HG03460 (cell line): ENCODE data around the gene SLC22A23.

Experiments used
- ATAC-seq: cut with Tn5 transposase; IDR thresholded peaks from one replicate; pipeline ENCODE4 v1.9.1; 2021; ENCODE audit not compliant: unreplicated experiment

SLC22A23 gene

DNA sequence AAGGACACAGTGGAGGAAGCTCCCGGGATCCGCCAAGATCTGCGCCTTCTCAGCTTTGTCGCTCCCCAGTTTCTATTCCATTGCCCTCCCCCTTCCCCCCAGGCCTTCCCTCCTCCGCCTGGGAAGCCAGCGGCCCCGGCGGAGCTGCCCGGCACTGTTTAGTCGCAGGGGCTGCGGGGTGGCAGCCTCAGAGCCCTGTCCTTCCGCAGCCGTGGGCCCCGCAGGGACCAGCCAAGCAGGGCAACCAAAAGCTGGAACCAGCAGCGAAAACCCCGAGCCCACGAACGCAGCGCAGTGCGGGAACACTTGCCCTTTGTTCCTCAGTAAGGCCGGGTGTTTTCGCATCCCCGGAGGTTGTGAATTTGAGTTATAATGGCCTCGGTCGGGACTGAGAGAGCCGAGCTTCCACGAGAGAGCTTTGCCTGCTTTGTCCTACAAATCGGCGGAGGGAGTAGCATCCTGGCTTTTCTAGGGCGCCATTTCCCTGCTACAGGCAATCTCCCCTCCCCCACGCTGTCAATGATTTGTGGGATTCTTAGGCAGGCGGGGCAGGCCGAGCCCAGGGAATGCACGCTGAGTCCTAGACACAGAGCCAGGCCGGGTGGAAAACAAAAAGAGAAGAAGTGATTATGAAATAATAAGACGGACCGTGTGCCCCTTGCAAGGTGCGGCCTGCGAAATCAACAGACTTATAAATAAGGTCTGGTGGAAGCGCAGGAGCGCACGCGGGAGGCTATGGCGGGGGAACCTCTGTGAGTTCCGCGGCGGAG lies 225.4 kb downstream of the SLC22A23 start:
- no peak for ATAC-seq

DNA sequence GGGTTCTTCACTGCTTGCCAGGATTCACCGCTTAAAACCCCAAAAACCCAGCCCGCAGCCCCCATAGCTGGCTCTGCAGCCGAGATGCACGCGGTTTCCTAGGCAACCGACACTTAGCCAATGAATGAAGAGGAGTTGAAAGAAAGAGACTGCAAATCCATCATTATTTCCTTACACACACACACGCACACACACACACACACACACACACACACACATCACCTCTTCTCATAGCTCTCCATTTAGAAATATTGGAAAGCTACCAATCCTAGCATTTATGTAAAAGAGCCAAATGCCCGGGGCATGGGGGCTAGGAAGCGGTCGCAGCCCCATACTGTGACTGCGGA lies 226.0 kb downstream of the SLC22A23 start:
- ATAC-seq, result no peak

DNA sequence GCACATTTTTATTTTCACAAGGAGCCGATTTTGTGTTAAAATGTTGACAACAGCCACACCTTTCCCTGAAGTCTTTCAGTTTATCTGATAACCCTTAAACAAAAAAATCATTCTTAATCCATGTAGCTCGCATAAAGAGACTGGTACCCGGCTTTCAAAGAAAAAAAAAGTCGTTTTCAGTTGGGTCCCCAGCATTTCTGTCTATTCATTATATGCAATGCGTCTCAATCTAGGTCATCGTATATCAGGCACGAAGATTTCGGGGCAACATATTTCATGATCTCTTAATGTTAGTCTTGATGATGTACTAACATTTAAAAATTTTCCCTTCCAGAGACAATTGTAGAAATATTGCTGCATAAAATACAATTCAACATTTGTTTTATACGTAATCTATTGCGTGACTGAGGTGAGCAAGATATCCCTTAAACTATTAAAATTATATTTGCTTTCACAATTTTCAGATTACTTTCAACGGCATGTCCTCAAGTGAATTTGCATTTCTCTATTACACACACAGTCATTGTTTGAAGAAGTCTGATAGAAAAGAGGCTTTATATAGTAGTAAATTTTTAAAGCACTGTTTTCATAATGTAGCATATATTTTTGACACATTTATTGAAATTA lies 226.5 kb downstream of the SLC22A23 start:
- ATAC-seq, result no peak

DNA sequence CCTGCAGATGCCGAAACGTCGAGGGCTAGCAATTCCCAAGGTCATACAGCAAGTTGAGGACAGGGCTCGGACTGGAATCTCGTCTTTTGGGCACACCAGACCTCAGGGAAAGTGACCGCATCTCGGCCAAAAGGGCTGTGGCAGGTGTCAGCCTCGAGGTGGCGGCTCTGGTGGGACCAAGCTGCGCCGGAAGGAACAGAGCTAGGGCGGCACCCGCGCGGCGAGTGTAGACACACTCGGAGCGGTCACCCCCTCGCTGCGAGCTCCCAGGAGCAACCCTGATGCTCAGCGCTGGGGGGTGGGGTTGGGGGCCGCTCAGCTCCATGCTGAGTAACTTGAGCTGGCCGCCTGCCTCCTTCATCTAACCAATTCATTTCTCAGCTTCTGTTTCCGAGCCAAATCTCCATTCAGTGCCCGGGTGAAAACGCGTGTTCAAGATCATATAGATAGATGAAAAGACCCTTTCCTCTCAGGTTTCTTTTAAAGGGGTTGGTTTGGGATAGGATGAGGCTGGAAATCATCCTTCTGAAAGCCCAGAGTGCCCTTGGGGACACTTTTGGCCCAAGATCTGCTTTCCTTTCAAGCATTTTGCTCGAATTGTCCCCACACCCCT lies 227.2 kb downstream of the SLC22A23 start:
- no peak for ATAC-seq

DNA sequence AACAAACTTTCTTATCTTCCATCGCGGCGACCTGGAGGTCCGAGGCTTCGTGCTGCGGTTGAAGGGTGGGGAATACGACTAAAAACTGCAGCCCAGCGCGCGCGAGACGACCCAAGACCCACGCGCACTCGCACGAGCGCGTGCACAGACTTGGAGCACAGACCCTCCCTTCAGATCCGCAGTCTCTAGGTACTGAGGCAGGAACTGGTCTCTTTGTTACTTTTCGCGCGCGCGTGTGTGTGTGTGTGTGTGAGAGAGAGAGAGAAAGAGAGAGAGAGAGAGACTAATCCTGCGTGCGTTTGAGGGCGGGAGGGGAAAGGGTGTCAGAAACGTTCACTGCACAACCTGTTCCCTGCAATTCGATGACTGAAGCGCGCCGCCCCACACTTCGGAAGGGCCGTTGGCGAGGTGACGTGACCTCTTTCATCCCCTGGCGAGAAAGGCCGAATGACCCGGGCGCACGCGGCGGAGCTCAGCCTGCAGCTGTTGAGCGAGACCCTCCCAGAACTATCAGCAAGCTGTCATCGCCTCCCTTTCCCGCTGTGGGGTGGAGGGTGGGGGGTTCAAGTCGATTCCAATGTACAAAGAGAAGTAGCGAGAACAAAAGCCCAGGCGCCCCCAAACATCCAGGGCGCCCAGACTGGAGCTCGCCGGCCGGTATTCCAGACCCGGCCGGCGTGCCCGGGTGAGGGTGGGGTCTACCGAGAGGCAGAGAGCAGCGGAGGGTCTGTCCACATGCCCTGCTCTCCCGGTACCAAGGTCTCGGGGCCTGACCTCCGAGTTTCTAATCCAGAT lies 227.9 kb downstream of the SLC22A23 start:
- no peak for ATAC-seq

DNA sequence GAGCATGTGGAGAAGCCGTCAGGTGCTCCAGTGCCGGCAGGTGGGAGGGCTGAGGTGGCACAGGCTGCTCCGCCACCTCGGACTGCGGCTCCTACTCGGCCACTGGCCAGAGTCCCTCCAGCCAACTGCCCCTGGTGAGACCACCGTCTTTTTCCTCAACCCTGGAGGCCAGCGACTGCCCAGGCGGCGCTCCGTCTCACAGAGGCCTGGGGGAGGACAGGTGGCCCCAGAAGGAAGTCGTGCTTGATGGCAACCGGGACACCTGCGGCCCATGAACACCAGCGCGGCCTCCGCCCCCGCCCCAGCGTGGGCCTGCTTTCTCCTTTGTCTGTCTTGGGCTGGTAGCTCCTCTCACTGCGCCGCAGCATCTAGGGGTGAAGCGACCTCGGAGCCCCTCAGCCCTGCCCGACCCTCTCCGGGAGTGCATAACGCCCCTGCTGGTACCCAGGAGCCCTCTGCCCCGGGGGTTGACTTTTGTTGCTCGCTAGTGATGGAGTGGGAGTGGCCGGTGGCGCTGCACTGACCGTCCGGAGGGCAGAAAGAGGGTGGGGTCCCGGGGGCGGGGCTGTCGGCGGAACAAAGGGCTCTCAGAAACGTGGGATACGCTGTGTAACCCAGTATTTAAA lies 228.7 kb downstream of the SLC22A23 start:
- ATAC-seq, result no peak

DNA sequence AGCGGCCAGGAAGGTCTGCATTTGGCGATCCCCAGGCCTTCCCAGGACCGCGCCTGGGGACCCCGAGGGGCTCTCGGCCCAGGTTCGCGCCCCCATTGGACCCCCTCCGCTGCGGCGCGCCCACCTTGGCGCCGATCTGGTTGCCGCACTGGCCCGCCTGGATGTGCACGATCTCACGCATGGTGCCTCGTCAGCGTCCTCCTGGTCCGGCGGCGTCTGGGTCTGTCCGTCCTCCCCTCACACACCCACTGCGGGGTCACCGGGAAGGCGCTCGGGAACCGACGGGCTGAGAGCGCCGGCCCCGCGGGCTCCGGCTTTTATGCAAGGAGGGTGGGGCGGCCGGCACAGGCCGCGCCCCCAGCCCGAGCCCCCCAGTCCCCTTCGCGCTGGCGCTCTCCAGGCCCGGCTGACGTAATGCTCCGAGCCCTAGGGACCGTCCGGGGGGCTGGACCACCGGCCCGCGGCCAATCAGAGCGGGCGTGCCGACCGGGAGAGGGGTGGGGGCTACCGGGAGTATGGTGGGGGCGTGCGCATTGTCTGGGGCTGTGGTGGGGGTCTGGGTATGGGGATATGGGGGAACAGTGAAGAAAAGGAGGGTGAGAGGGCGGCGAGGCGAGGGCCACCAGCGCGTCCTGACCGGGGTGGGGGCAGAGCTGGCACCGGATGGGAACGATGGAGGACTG lies 229.3 kb downstream of the SLC22A23 start, which contains the start of gene TUBB2B:
Gene TUBB2B (minus strand): TSS at position 291 of the 683 bp plus-strand sequence. CDS start 110 bp downstream, at position 181.
- ATAC-seq, result no peak

- no peak for ATAC-seq
These were observed 230.1 kb downstream of the SLC22A23 start for GRCh38 chr6:3226481-3227362.

- no peak for ATAC-seq
These were observed 230.8 kb downstream of the SLC22A23 start for GRCh38 chr6:3226042-3226441.

GRCh38 chr6:3222506-3223038 lies 234.3 kb downstream of the SLC22A23 start:
- ATAC-seq, result no peak

DNA sequence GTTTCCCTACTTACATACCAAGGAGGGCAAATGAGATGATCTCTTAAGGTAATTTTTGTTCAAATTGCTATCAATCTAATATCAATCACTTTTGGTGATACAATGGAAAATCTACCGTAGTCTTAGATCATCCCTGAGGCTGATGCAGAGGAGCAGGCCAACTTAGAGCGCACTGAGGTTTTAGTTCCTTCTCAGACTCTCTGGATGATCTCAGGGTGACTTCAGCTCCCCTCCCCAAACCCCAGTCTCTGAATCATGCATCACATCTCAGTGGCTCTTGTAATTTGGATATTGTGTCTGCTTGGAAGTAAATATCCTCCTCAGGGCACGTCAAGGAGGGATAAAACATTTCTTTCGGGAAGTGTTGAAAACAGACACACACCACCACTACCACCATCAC lies 235.3 kb downstream of the SLC22A23 start:
- ATAC-seq, result no peak

DNA sequence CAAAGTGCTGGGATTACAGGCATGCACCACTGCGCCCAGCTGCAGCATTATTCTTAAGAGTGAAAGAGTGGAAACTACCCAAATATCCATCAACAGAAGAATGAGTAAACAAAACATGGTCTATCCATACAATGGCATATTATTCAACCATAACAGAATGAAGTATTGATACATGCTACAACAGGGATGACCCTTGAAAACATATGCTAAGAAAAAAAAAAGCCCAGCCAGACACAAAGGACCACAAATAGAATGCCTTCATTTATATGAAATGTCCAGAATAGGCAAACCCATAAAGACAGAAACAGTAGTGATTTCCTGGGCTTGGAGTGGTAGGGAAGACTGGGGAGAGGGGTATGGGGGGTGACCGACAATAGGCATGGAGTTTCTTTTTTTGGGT lies 236.5 kb downstream of the SLC22A23 start:
- no peak for ATAC-seq
